Uterus (tissue), 4 donors: Measurements from ENCODE around the gene RBM46. TPM values are rescaled to one million over a fixed set of nuclear protein-coding genes. Genes with fewer than 3 reads are reported as not detected.

Source experiments
- DNase-seq, 2 donors: peaks; one replicate each; pipeline ENCODE4 v3.0.0-alpha.2; 2019 to 2020
- H3K27ac ChIP-seq, 2 donors: fragments of 200-600 bp; sonication (generic); 1 replicate in 1 of 2; 2 replicates in 1 of 2; pipeline ENCODE4 v1.5.1; 2016 to 2018
- H3K27me3 ChIP-seq, 2 donors: fragments of 200-600 bp; sonication (generic); one replicate each; pipeline ENCODE4 v1.5.1; 2018 to 2019; ENCODE audit warnings: control low read depth in 1 of 2
- H3K36me3 ChIP-seq, 2 donors: fragments of 200-600 bp; sonication (generic); one replicate each; pipeline ENCODE4 v1.5.1; 2019; ENCODE audit warnings: control low read depth in 1 of 2
- H3K4me1 ChIP-seq, 2 donors: fragments of 200-600 bp; sonication (generic); one replicate each; pipeline ENCODE4 v1.5.1; 2018 to 2019; ENCODE audit warnings: control low read depth in 1 of 2
- H3K4me3 ChIP-seq, 2 donors: fragments of 200-600 bp; sonication (generic); 1 replicate in 1 of 2; 2 replicates in 1 of 2; pipeline ENCODE4 v1.5.1; 2018 to 2019; ENCODE audit warnings: mild to moderate bottlenecking in 1 of 2
- H3K9me3 ChIP-seq, 2 donors: fragments of 200-600 bp; sonication (generic); one replicate each; pipeline ENCODE4 v1.5.1; 2019; ENCODE audit warnings: control low read depth in 1 of 2
- CTCF ChIP-seq, 4 experiments: fragments of 200-600 bp in 2 of 4; fragments of 450-650 bp in 2 of 4; sonication (generic) in 2 of 4; IDR thresholded peaks; one replicate each; pipeline ENCODE4 v1.5.1; 2016 to 2019; ENCODE audit warnings: antibody characterized with exemption in 4 of 4, mild to moderate bottlenecking in 2 of 4, moderate library complexity in 1 of 4
- POLR2A ChIP-seq, 2 donors: fragments of 450-650 bp; IDR thresholded peaks; one replicate each; pipeline ENCODE4 v1.6.1; 2016; ENCODE audit warnings: antibody characterized with exemption in 2 of 2, mild to moderate bottlenecking in 1 of 2, moderate library complexity in 1 of 2
- intact Hi-C: fragments of 100-400 bp; cut with DNase I; formaldehyde crosslinking; loops from one replicate; pipeline ENCODE4 v1.15.1; 2023; ENCODE audit warnings: low total_unique reads
- total RNA-seq, 4 donors: library from RNA; depleted of rRNA in 3 of 4; stranded (reverse); fragments of >200 nt in 3 of 4; gene quantifications; one replicate each; pipeline versions ENCODE4 v1.1.0 to v1.2.4, GENCODE V29; 2014 to 2023
- donor health status: DM: yes; HTN: yes; CAD: no.

Gene RBM46
- total RNA-seq, 4 donors from 2014 or later, result 1.1 TPM; not detected in 3

- Histone ChIP-seq H3K4me3 (no peak overlapping the region), H3K27me3 (peaks cover 0 to 6% of the 10 kb centered on the region in 2 donors), H3K36me3 (no peaks in the 10 kb centered on the region), H3K4me1 (peaks cover 0 to 6% of the 10 kb centered on the region in 2 donors), H3K9me3 (no peaks in the 10 kb centered on the region), H3K27ac (no peak overlapping the region)
- intact Hi-C loops, result no loop called here
- DNase-seq, result no peak
- TF ChIP-seq CTCF (IDR thresholded peaks at IDR 0.05), result no peak
Measured at GRCh38 chr4:154738426-154738825, 42.6 kb upstream of the RBM46 start.

GRCh38 chr4:154739111-154739510 lies 42.0 kb upstream of the RBM46 start:
- Histone ChIP-seq H3K27ac (no peak overlapping the region), H3K27me3 (peaks cover 0 to 7% of the 10 kb centered on the region in 2 donors), H3K4me1 (peaks cover 0 to 6% of the 10 kb centered on the region in 2 donors), H3K9me3 (no peaks in the 10 kb centered on the region), H3K36me3 (no peaks in the 10 kb centered on the region), H3K4me3 (no peak overlapping the region)
- DNase-seq, result no peak
- intact Hi-C loops, result no loop called here
- TF ChIP-seq CTCF (IDR thresholded peaks at IDR 0.05) (no peak), POLR2A (IDR thresholded peaks at IDR 0.05) (no peak)

- Histone ChIP-seq H3K9me3 (no peaks in the 10 kb centered on the region), H3K27me3 (peaks cover 4 to 16% of the 10 kb centered on the region in 2 donors), H3K4me1 (peaks cover 0 to 6% of the 10 kb centered on the region in 2 donors), H3K27ac (no peak overlapping the region), H3K36me3 (no peaks in the 10 kb centered on the region), H3K4me3 (no peak overlapping the region)
- no peak for DNase-seq
- intact Hi-C loops, result no loop called here
- TF ChIP-seq CTCF (IDR thresholded peaks at IDR 0.05) (no peak), POLR2A (IDR thresholded peaks at IDR 0.05) (no peak)
Measured at GRCh38 chr4:154740462-154740861, 40.6 kb upstream of the RBM46 start.

GRCh38 chr4:154741131-154741665 lies 39.9 kb upstream of the RBM46 start:
- peaks cover 0 to 6% of the 10 kb centered on the region in 2 donors for H3K4me1 ChIP-seq
- no peak overlapping the region for H3K4me3 ChIP-seq
- no peak overlapping the region for H3K27ac ChIP-seq
- peaks cover 4 to 17% of the 10 kb centered on the region in 2 donors for H3K27me3 ChIP-seq
- no peaks in the 10 kb centered on the region for H3K36me3 ChIP-seq
- H3K9me3 ChIP-seq, result no peaks in the 10 kb centered on the region
- TF ChIP-seq CTCF (IDR thresholded peaks at IDR 0.05), result no peak
- no peak for TF ChIP-seq POLR2A (IDR thresholded peaks at IDR 0.05)
- no peak for DNase-seq
- intact Hi-C loops, result no loop called here

GRCh38 chr4:154741922-154742850 lies 38.9 kb upstream of the RBM46 start:
- Histone ChIP-seq H3K27me3 (peaks cover 4 to 17% of the 10 kb centered on the region in 2 donors), H3K27ac (no peak overlapping the region)

More at GRCh38 chr4:154741922-154742850, 38.9 kb upstream of the RBM46 start:
- no peak for DNase-seq
- TF ChIP-seq POLR2A (IDR thresholded peaks at IDR 0.05), result no peak
- TF ChIP-seq CTCF (IDR thresholded peaks at IDR 0.05), result no peak
- Histone ChIP-seq H3K4me3 (peak overlapping the region in 1 of 2 donors; percentile 6), H3K4me1 (peaks cover 0 to 6% of the 10 kb centered on the region in 2 donors), H3K36me3 (no peaks in the 10 kb centered on the region), H3K9me3 (no peaks in the 10 kb centered on the region)
- intact Hi-C loops, result no loop called here
